Pons (tissue), 1 donor: Measurements from ENCODE around the gene ACTMAP.

ENCODE experiments used
- DNase-seq: peaks from one replicate; pipeline ENCODE4 v3.0.0-alpha.2; 2016; ENCODE audit warnings: low spot score

ACTMAP gene

GRCh38 chr19:40693896-40694295 is 56.4 kb downstream of the ACTMAP start:
- DNase-seq = no peak

- DNase-seq = no peak
These were observed 57.0 kb downstream of the ACTMAP start for GRCh38 chr19:40693150-40693788.

- DNase-seq = no peak
These were observed 58.1 kb downstream of the ACTMAP start for GRCh38 chr19:40692212-40692551.

GRCh38 chr19:40691421-40692211 is 58.7 kb downstream of the ACTMAP start:
- DNase-seq = no peak
